Subcutaneous adipose tissue (tissue), 4 donors: Measurements from ENCODE around the gene SLC4A8. TPM values are rescaled to one million over a fixed set of nuclear protein-coding genes. Genes with fewer than 3 reads are reported as not detected.

Source experiments
- total RNA-seq, 4 donors: library from RNA; depleted of rRNA; stranded (reverse); fragments of >200 nt; gene quantifications; one replicate each; pipeline ENCODE4 v1.1.0, GENCODE V29; 2016
- TF ChIP-seq, protein P1 (sequence below): fragments of 450-650 bp; IDR thresholded peaks from one replicate; pipeline ENCODE4 v1.5.1; 2016; ENCODE audit warnings: low read depth, mild to moderate bottlenecking, control low read depth, antibody characterized with exemption, moderate library complexity

Gene SLC4A8
- total RNA-seq, 4 donors from 2014 or later = 0.49 to 5.6 (median 1.7) TPM

DNA sequence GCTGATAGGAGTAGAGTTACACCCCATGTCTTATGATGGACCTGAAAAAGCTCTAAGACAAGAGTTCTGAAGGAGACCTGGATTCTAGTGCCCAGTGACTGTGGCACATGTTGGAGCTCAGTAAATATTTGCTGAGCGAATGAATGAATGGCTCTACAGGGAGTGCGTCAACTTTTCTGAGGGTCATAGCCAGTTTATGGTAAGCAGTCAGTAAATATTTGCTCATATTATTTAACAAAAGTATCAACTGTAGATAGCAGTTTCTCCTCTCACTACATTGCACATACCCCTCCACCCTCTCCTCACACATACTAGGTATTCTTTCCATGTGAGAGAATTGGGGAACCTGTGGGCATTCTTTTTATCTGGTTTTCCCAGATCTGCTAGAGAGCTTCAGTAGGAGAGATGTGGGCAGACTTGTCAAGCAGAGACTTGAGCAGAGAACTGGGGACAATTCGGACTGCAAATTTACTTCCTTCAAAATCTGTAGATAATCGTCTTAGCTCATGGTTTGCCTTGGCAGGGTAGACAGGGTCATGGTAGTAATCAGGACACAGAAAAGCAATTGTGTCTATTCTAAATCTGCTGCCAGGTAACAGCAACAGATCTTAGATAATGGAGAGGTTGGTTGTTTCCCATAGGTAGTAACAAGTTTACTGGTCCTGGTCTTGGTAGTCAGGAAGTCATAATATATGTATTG is 5.7 kb downstream of the SLC4A8 start:
- TF ChIP-seq, protein P1, sequence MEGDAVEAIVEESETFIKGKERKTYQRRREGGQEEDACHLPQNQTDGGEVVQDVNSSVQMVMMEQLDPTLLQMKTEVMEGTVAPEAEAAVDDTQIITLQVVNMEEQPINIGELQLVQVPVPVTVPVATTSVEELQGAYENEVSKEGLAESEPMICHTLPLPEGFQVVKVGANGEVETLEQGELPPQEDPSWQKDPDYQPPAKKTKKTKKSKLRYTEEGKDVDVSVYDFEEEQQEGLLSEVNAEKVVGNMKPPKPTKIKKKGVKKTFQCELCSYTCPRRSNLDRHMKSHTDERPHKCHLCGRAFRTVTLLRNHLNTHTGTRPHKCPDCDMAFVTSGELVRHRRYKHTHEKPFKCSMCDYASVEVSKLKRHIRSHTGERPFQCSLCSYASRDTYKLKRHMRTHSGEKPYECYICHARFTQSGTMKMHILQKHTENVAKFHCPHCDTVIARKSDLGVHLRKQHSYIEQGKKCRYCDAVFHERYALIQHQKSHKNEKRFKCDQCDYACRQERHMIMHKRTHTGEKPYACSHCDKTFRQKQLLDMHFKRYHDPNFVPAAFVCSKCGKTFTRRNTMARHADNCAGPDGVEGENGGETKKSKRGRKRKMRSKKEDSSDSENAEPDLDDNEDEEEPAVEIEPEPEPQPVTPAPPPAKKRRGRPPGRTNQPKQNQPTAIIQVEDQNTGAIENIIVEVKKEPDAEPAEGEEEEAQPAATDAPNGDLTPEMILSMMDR = no peak

DNA sequence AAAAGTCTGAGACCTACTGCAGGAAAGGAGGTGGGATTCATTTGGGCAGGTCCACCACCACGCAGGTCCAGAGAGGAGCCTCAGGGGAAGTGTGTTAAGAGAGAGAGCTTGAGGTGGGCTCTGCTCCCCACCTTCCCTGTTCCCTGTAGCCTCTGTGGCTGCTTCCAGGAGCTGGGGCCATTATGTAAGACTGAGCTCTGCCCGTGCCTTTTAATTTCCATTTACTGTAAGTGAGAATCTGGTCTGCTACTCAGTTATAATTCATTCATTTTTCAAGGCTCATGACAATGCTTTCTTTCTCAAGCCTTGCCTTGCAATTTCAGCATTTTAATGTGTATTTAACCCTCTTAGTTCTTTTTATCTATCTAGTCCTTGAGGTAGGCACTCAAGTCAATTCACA is 8.3 kb downstream of the SLC4A8 start:
- TF ChIP-seq, protein P1 = no peak

DNA sequence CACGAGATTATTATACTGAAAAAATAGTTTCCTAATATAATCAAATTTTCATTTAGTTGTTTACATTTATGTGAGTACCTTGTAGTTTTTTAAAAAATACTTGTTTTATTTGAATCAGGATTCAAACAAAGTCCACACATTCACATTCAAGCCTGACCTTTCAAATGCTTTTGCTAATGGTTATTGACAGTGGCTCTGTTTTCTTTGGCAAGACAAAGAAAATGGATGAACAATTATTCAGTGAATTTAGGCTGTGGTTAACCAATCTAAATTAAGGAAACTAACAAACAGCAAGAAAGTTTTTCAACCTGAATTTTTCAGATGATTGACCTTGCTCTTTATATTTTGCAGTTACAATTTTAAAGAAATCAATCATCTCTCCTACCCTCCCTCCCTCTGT is 9.7 kb downstream of the SLC4A8 start:
- TF ChIP-seq, protein P1 = no peak

DNA sequence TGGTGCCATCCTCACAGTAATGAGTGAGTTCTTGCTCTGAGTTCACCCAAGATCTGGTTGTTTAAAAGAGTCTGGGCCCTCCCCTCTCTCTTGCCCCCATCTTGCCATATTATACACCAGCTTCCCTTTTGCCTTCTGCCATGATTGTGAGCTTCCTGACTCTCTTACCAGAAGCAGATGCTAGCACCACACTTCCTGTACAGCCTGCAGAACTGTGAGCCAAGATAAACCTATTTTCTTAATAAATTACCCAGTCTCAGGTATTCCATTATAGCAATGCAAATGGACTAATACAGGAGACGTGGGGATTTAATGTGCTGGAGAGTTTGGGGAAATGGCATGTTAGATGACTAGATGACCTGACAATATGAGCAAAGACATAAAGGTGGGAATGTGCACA is 12.8 kb downstream of the SLC4A8 start:
- TF ChIP-seq, protein P1 = no peak

DNA sequence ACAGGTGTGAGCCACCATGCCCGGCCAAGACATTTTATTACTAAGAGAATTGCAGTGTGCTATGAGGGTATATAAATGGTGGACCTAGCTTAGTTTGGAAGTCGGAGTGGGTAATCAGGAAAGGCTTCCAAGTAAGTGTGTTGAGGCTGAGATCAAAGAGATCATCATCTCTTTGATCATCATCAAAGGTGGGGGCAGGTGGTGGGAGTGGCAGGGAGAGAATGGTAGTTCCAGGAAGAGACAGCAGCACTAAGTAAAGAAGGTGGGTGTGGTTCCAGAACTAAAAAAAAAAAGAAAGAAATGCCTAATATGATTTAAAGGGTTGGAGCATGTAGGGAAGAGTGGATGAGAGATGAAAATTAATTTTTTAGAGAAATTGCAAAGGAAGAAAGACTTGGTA is 14.7 kb downstream of the SLC4A8 start:
- TF ChIP-seq, protein P1 = no peak

DNA sequence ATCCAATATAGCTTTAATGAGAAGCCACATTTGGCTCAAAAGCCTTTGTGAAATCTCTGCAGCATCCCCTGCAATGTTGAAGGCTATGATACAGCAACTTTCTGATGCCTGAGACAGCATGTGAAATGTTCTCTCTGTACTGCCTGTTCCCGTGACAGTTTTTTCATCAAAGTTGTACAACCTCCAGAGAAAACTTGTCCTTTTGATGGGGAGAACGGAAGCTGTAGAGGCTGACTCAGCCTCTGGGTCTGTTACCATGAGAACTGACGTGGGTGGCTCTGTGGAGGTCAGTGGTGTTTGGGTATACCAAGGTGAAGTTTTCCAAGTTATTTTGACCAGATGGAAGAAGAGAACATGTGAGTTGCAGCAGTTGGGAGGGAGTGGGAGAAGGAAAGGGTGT is 17.0 kb downstream of the SLC4A8 start:
- TF ChIP-seq, protein P1 = no peak

DNA sequence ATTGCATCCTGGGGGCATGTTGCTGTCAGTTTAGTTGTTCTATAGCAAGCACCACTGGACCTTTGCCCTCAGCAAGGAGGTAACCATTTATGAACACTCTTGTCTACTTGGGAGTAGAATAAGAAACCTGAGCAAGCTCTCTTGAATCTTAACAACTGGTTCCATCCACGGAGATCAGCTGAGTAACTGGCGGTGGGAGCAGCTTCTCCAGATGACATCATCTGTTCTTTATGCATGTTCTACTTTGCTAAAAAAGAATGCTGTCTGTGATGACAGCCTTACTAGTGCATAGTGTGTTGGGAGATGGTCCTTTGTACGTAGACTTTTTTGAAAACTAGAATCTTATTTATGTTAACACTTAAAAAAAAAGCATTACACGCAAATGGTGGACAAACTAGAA is 17.7 kb downstream of the SLC4A8 start:
- TF ChIP-seq, protein P1 = no peak
